HG03354 (cell line): ENCODE measurements around the gene SLC38A8.

Source experiments
- ATAC-seq: cut with Tn5 transposase; IDR thresholded peaks from one replicate; pipeline ENCODE4 v1.9.1; 2021; ENCODE audit warnings: mild to moderate bottlenecking; ENCODE audit not compliant: unreplicated experiment, poor library complexity, severe bottlenecking

SLC38A8 gene

DNA sequence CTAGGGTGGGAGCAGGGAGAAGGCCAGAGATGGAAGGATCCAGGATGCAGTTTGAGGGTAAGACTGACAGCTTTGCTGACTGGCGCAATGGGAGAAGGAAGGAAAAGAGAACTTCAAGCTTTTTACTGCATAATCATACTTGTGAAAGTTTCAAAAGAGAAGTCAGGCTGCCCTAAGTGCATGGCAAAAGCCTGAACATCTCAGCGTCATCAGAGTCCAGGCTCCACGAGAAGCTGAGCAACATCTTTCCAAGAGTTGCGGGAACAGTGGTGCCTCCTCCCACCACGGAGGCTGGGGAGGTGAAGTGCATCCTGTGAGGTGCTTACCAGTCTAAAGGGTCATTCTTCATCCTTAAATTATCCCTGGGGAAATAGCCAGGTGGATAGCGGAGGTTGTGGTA is 26.9 kb upstream of the SLC38A8 start:
- no peak for ATAC-seq

DNA sequence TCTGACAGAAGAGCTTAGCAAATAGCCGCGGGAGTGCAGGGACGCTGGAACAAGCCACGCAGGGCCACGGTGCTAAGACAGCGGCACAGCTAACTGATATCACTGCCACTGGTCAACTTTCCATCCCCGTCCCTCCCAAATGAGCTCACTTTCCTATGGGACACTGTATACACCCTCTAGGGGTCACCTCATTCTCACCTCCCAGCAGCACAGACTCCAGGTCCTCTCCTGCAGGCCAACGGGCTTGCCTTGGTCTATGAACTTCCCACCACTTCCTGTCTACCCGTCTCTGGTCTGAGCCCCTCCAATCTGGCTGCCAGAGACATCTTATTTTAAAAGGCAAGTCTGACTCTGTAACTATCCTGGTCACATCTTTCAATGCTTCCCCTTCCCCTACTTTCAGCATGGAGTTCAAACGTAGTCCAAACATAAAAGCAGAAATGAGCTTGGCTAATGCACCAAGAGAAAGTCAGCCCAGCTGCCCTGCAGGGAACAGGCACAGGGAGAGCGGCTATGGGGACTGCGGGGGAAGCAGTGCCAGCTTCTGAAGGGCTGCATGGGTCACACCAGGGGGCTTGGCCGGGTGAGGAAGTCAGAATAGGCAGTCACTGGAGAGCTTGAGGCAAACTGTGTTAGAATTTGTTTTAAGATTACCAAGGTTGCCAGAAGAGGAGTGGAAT is 26.3 kb upstream of the SLC38A8 start:
- no peak for ATAC-seq

DNA sequence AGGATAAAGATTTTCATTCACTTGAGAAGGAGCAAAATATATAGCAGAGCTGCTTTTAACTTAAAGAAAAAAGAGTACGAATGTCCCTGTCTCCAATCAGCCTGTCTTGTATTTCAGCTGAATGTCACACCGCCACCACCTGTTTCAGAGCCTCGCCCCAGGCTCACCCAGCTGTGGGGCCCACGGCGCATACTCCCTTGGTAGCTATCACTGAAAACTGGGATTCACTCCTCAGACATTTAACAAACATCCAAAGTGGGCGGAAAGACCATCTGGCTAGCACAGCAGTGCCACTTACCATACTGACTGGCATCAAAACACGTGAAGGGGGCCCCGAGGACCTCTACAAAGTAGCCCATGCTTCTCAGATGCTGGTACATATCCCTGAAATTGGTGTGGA is 25.4 kb upstream of the SLC38A8 start:
- ATAC-seq = no peak

DNA sequence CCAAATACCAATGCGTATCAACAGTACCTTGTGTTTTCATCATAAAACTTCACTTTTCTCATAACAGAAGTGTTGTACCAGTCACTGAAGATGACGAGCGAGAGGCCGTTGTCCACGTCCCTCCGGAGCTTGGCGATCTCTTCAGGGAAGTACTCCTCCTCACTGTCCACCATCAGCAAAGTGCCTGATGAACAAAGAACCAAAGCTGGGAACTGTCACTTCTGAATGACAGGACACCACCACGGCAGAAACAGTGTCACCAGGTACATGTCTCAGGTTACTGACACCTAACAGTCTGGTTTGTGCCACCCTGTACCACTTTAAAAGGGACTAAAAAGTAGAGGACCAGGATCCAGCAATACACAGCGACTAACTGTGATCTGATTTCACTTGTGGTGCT is 25.0 kb upstream of the SLC38A8 start:
- no peak for ATAC-seq

DNA sequence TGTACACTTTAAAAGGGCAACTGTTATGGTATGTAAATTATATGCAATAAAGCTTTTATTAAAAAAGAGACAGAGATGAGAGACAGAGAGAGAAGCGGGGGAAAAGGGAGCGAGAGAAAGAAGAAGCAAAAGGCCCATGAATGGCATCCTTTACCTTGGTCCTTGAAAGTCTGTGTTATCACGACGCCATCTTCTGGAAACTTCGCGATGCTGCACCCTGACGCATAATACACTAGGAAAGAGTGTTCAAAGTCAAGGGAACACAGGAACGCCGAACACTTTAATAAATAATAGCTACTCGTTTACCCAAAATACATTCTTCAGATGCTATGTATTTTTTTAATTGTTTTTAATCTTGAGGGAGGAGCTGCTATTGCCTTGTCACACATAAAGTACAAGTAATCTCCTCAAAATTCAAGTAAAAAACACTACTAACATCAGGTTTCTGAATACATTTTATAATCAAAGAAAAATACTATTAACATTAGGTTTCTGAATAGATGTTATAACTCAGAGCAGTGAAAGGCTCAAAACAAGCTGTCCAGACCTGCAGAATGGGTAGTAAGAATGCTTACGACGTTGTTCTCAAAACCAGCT is 23.0 kb upstream of the SLC38A8 start:
- ATAC-seq = no peak

DNA sequence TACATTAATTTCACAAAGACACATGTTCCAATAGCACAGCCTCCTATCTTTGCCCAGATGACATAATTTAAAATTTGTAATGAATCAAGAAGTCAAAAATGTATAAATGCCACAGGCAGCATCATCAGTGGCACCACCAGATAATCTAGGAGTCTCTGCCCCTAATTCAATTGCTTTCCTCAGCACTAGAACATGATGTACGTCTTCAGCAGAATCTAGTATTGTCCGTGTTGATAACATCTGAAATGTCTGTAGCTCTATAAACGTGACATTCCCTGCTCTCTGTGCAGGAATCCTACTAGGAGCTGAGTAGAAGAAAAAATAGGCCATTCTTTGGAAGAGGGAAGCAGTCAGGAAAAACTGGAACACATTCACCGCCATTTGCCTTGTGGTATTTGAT is 21.4 kb upstream of the SLC38A8 start:
- no peak for ATAC-seq

DNA sequence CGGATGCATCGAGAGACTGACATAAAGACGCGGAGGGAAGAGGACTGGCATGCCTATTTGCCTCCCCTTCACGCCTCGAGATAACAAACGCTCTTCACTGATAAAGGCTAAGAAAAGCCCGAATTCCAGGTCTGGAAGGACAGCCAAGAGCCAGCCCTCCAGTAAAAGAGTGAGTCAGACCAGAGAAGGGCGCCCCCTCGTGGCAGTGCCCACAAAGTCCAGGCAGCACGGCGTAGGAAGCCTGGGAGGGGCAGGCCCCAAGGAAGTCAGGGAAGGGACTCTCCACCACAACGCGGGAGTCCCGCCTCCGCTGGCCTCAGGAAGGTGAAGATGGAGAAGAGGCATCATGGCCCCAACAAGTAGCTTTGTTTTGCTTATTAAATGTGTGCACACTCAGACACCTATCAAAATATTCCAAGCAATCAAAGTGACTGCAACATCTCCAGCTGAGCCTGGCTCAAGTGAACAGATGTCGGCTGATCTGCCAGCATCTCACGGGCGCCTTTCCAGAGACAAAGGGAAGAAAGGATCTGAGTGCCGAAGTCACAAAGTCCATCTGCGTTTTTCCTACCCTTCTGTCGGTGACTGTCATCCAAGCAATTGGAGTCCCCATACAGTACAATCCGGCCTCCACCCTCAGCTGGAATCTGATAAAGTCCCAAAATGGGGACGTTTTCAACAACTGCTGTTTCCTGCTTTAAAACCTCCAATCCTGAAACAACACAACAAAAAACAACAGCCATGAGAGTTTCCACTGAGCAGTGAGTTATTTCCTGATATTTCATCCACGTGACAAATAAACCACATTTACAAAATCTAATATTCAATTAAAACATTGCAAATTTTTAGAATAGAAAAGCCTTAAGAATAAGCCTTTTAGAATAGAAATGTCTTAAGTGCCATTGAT is 20.4 kb upstream of the SLC38A8 start:
- ATAC-seq = no peak

DNA sequence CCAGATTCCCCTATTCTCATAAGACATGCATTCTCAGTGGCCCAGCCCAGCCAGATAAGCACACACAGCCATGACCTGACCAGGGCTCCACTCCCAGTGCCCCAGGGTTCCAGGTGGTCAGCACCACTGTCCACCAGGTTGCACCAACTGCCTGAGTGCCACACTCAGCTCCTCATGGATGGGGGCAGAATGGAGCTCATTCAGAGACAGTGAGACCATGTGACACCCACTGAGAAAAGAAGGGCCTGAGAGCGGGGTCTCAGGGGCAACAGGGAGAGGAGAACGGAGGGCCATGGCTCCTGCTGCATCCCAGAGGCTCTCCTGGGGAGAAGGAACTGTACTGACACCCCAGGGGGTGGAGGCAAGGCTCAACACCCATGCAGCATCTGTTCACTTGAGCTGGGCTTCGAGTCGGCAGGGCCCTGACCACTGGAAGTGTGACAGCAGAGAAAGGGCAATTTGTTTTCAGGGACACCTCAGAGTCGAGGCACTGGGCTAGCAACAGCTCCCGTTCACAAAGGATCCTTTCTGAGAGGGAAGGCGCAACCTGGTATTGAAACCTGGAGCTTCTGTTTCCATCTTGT is 18.7 kb upstream of the SLC38A8 start:
- no peak for ATAC-seq

DNA sequence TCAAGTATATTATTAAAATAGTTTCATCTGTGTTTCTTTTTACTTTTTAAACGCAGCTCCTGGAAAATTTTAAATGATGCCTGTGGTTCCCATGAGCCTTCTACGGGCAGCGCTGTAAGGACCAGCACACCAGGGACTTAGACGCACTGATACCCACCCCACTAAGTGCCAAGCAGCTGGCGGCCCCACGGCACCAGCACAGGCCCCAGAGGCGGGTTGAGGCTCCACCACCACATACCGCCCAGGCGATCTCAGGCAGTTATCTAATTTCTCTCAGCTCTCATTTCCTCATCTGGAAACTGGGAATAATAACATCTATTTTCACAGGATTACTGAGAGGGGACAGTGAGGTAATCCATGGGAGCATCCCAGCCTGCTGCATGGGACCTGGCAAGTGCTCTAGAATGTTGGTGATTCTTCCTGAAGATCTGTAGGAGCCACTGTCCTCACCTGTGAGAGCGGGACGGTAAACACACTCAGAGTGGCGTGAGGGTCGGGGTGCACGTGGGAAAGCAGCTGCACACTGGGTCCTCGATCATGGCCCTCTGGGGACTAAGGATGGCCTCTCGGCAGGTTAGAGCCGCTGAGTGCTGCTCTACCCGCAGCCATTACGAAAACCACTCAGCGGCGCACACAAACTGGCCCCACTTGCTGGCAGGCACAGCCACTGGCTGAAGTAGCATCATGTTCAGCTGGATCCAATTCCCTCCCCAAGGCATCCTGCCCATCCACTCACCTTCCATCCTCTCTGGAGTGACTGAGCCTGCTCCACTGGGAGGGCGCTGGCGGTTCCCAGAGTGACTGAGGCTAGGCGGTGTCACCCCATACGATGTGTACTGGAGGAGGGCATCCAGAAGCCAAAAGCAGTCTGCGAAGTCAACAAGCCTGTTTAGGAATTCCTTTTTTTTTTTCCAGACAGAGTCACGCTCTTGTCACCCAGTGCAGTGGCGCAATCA is 17.6 kb upstream of the SLC38A8 start:
- ATAC-seq = no peak

DNA sequence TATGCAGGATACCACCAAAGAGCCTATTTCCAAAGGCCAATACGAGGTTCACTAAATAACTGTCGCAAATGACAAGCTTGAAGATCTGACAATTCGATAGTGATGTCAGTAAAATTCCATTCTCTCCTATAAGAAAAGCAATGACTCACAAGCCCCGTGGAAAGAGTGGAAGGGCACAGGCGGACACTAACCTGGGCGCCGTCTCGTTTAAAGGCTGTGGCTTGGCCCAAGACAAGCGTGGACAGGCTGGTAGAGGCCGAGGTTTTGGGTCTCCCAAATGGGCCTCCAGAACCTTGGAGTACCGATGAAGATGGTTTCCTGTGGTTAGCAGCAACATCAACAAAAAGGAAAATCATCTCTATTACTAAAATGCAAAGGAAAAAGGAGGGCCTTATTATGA is 16.5 kb upstream of the SLC38A8 start:
- ATAC-seq = no peak

DNA sequence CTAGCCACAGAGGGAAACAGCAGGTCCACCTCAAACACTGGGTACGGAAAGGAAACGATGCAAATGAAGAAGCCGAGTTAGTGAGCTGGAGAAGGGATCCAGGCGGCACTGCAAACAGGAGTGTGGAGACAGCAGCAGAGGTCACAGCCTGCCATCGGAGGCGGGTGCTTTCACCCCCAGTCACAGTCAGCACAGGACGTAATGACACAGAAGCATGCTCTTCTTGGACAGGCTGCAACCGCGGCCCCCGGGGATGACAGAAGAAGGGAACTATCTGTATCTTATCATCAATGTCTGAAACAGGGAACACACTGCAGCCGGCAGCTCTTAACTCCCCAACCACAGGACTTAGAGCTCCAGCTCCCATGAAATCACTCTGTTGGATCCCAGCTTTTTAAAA is 16.1 kb upstream of the SLC38A8 start:
- ATAC-seq = no peak

DNA sequence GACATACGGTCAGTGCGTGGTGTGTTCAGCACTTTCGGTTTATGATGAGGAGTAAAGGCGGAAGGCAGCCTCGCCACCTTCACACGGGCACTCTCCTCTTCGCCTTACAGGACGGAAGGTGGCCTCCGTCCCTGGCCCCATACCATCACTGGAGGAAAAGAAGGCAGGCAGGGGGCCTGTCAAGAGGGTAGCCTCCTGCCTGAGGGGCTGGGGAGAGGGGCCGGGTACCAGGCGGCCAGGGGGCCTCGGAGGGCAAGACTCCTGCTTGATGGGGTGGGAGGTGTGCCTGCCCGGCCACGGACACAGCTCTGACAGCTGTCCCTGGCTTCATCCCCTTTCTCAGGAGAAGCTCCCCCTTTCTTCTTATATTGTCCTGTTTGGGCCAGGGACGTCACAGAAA is 15.6 kb upstream of the SLC38A8 start:
- ATAC-seq = no peak

DNA sequence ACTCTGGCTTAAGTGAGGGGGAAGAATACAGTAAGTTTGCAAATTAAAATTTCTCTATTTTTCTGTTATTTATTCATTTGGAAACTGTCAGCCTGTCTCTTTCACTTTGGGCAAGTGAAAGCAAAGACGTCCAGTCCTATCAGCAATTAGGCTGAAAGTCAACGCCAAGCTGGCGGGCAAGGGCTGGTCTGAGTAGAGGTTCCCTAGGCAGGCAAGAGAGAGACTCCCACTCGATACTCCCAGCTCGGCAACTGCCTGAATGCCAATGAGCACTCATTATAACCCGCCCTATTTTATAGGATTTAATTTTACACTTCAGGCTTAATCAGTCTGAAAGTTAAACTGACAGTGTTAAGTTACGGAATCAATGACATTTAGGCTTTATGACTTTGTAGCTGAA is 14.3 kb upstream of the SLC38A8 start:
- no peak for ATAC-seq

DNA sequence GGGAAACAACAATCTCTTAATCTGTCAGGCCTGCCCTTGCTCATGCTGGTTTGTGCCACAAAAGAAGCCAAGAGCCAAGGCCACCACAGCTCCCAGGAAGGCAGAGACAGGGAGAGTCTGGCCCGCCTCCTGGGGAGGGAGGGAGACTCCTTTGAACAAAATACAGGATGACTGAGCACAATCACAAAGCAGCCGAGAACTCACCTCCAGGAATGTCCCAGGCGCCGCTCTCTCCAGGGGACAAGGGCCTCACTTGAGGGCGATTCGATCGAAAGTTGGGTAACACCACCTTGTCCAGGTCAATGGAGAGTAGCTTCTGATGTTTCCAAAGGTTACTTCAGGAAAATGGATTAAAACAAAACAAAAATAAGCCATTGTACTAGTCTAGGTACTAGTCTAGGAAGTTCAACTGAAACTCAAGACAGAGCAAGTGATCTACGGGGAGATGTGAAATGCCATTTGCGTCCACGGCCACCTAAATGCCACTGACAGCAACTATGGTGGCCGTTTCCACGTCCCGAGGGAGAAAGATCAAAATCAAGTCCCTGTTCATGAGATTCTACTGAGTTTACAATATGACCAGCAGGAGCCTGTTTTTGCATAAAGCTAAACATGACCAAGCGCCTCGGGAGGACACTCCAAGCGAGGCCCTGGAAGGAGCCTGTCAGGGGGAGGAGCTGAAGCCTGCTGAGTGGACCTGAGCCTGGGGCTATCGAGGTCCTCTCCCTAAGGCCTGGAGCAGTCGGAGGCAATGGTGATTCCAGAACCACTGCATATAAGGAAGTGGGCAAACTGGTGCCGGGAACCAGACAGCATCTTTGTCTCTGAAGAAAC is 13.4 kb upstream of the SLC38A8 start:
- ATAC-seq = no peak

DNA sequence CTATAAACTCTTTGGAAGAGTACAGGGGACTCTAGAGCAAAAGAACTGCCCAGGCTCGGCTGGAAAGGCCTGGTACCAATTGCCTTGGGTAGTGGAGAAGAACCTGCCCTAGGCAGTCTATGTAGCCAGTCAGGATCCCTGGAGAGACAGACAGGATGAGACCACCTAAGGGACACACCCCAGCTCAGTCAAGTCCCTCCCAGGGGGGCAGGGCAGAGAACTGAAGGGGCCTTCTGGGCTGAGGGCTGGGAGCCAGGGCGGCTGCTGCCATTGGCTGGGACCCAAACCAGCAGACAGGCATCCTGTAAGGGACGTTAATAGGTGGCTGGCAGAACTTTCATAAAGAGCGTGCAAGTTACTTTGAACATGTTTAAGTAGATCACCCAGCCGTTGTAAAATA is 12.8 kb upstream of the SLC38A8 start:
- ATAC-seq = no peak

DNA sequence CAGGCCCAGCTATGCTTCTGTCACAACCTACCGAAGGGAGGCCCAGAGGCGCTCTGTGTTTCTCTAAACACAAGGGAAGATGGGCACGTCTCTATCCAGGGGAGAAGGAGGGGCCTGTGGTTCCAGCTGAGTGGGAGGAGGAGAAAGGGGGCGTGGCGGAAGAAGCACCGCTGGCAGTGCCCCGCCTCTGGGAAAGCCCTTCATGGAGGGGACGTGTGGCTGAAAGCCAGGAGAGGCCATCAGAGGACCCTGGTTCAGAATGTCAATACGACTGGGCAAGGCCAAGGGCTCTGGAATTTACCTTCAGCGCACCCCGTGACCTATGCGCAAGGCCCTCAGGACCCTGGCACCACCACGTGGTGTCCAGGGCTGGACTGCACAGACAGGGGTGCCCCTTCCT is 12.3 kb upstream of the SLC38A8 start:
- no peak for ATAC-seq

DNA sequence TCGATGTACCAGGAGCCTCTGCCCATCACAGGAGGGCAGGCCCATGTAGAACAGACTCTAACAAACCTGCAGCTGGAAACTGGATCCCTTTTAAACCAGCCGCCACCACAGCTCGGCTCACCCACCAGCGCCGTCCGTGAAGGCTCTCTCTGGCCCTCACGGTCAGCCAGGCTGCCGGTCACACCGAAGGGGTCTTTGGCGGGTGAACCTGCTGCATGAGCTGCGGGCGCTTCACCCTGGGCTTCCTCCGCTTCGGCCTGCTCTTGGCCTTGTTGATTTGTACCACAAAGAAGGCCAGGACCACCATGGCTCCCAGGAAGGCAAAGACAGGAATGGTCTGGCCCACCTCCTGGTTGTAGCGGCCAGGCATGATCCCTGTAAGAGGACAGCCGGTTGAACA is 11.7 kb upstream of the SLC38A8 start:
- ATAC-seq = no peak

DNA sequence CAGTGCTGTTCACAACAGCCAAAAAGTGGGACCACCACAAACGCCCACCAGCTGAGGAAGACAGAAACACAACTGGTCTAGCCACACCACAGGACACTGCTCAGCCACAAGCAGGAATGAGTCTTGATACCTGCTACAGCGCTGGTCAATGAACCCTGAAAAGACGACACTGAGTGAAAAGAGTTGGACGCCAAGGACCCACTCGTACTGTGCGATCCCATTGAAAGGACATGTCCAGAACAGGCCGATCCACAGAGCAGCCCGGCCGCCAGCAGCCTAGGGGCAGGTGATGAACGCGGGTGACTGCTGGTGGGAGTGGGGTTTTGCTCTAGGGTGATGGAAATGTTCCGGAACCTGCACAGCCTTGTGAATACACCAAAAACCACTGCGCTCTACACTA is 10.6 kb upstream of the SLC38A8 start:
- ATAC-seq = no peak
